GM19468 (cell line): ENCODE results near the gene GPR146.

ENCODE experiments used
- ATAC-seq: cut with Tn5 transposase; IDR thresholded peaks from one replicate; pipeline ENCODE4 v1.9.1; 2021; ENCODE audit warnings: mild to moderate bottlenecking, moderate library complexity, moderate number of reproducible peaks; ENCODE audit not compliant: unreplicated experiment; ENCODE audit errors: extremely low read depth

The GPR146 gene

GRCh38 chr7:1010226-1010625, 34.1 kb upstream of the GPR146 start:
- no peak for ATAC-seq

DNA sequence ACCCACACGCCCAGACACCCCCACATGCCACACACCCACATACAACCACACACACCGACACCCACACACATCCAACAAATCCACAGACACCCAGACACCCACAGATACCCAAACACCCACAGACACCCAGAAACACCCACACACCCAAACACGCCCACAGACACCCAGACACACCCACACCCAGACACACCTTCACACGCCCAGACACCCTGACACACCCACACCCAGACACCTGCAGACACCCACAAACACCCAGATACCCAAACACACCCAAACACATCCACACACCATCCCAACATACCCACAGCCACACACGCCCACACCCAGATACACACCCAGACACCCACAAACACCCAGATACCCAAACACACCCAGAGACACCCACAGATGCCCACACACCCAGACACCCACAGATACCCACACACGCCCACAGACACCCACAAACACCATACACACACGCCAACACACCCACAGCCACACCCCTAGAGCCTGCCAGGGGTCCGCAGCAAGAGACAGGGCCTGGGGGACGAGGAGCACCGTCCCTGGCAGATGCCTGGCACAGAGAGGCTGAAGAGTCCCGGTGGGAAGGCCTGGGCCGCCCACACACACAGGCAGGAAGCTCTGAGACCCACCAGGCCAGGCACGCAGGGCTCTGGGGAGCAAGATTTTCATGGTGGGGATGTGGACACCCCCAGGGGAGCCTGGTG, 32.9 kb upstream of the GPR146 start:
- no peak for ATAC-seq

- ATAC-seq = no peak
Measured at GRCh38 chr7:1012004-1012715, 32.2 kb upstream of the GPR146 start.

DNA sequence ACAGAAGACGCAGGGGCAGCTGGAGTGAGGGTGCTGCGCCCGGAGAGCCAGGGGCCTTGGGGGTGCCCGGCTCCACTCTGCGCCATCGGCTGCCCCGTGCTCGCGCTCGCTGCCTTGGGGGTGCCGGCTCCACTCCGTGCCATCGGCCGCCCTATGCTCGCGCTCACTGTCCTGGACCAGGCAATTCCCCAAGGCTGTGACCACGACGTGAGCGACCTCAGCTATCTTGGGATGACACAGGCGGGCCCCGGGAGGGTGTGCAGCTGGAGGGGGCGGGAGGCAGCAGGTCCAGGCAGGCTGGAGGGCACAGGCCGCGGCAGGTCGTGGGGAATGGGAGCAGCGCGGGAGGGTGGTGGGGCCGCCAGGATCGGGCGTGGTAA, 31.6 kb upstream of the GPR146 start:
- no peak for ATAC-seq

DNA sequence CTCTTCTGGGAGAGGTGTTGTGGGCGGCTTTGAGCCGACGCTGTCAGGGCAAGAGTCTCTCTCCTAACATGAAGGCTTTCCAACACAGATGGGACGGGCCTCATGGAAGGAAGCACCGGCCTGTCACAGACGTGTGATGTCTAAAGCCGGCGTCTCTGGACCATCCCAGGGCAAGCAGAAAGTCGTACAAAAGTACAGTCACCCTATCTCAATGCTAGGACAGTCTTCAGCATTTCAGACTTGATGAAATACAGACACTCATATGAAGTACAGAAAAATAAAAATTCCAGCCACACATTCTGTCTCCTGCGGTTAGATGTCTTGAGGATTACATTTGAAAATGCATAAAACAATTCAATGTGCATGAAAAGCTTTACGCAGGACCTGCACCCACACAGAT, 30.8 kb upstream of the GPR146 start:
- ATAC-seq = no peak

- no peak for ATAC-seq
Measured at GRCh38 chr7:1014681-1015080, 29.7 kb upstream of the GPR146 start.

- ATAC-seq = no peak
Measured at GRCh38 chr7:1015196-1016121, 28.9 kb upstream of the GPR146 start.

DNA sequence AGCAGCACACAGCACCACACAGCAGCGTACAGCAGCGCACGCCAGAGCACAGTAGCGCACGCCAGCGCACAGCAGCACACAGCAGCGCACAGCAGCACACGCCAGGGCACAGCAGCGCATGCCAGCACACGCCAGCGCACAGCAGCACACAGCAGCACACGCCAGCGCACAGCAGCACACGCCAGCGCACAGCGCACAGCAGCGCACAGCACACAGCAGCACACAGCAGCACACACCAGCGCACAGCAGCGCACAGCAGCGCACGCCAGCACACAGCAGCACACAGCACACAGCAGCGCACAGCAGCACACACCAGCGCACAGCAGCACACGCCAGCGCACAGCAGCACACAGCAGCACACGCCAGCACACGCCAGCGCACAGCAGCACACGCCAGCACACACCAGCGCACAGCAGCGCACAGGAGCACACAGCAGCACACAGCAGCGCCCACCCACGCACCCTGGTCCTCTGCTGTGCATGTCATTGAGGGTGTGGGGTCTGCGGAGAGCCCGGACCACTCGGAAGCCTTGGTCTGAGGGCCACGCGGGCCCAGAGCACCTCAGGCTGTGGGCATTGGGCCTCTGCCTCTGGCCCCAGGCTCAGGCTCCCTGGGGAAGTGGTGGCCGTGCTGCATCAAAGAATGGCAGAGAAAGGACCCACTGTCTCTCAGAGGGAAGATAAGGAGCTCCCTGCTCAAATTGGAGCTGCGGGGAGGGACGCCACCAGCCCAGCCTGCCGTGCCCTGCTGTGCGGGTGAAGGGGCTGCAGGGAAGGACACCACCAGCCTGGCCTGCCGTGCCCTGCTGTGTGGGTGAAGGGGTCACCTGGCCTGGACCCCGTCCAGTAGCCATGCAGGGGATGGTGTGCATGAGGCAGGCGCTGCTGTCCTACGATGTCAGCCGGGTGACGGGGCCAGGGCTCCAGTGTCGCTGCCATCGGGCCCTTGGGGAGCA, 27.5 kb upstream of the GPR146 start:
- no peak for ATAC-seq

DNA sequence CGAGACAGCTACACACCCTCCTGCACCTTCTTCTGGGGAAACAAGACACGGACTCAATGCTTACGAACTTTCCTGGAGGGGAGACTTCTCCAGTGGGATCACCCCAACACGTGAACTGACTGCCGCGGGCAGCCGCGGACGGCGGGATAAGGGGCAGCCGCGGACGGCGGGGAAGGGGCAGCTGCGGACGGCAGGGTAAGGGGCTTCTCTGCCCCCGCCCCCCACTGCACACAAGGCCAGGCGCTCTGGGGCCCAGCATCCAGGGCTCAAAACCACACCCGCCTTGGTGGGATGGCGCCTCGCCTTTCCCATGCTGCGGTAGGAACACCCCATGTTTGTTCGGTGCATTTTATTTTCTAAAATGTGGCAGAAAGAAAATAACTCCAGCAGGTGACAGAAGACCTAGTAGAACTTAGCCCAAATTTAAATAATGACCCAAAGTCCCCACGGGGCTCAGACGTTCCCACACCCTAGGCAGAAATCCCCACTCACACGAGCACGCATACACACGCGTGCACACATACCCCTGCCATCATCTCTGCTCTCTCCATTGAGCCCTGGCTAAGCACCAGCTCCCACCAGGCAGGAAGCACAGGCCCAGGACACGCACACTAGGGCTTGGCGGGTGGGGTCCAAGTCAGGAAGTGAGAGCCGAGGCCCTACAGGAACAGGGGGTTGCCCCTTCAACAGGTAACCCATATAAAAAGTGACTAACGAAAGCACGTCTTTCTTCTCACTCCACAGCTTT, 26.6 kb upstream of the GPR146 start:
- ATAC-seq = no peak

GRCh38 chr7:1018334-1018695, 26.0 kb upstream of the GPR146 start:
- no peak for ATAC-seq

GRCh38 chr7:1019255-1019785, 25.0 kb upstream of the GPR146 start:
- ATAC-seq = no peak

GRCh38 chr7:1019789-1020610, 24.3 kb upstream of the GPR146 start:
- ATAC-seq = no peak

GRCh38 chr7:1020849-1021251, 23.5 kb upstream of the GPR146 start:
- no peak for ATAC-seq

DNA sequence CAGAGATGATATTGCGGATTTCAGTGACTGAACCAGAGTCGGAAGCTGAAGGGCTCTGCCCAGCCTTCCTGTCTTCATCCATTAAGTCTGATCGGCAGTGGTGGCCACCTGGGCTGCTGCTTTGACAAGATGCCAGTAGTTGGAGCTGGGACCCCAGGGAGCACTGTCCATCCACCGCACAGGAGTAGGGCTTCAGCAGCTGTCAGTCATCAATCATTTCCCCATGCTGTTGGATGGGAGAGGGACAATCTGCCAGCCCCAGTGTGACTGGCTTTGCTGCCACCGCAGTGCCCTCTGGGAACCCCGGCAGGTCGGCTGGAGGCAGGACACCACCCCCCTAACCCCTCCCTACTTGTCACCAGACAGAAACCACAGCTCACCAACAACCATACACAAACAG, 23.0 kb upstream of the GPR146 start:
- ATAC-seq = no peak

DNA sequence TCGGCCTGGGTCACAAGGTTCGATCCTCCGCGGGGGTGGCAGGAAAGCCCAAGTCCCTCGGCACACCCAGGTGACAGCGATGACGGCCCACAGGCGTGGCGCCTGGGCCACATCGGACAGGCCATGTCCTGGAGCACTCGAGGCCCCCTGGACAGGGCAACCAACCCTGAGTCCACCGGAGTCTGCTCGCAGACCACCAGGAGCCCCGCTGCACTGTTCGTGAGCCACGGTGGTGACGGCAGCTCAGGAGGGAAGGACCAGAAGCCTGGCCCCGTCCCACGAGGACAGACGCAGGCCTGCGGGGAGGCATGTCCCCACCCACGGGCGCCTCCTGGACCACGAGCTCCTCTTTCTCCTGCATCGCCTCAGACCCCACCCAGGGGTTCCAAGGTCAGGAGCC, 22.4 kb upstream of the GPR146 start:
- no peak for ATAC-seq

DNA sequence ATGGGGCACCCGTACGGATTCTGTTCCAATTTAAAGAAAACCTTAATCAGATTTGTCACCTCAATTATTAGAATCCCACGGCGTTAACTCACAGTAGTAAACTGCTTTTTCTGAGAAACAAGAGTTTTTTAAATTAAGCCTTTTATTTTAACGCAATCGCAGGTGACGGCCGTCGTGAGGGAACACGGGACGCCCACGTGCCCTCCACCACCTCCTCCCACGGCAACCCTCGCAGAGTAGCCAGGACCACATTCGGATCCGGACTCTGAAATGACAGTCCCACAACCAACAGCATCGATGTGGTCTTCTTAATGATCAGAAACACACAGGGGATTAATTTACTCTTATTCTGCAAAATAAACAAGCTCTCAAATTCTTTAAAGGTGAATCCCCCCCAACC, 22.0 kb upstream of the GPR146 start:
- no peak for ATAC-seq

DNA sequence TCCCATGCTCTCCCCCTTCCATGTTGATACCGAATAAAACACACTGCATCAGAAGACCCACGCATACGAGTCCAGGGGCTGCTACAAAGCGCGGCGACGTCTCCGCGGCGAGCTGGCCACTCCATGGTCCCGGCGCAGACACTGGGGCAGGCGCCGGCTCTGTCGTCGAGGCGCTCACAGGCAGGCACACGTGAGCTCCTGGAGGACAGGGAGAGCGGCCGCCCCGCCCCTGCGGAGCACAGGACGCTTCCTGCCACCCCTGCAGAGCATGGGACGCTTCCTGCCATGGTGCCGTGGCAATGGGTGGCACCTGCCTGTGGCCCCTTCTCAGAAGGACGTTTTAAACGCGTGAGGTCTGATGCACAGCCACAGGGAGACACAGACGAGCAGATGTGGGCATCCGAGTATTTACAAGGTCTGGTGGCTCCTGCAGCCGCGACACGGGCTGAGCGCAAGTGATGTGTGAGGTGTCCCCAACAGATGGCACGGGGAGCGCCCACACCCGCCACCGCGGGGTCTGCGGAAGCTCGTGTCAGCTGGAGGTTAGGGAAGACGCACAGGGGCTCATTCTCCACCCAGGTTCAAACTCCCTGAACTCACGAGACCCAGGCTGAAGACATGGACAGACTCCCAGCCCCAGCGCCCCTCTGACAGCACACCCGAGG, 21.4 kb upstream of the GPR146 start:
- ATAC-seq = no peak
